ENCODE data around the gene GLIPR1L2. TPM values are rescaled to one million over a fixed set of nuclear protein-coding genes. Genes with fewer than 3 reads are reported as not detected.

The GLIPR1L2 gene
- total and polyA plus RNA-seq, 2 of the 8 experiments (the other 6 are each of a cell fraction or from before 2014, with no cell fraction given), result 0.09 TPM; not detected in 1

DNA sequence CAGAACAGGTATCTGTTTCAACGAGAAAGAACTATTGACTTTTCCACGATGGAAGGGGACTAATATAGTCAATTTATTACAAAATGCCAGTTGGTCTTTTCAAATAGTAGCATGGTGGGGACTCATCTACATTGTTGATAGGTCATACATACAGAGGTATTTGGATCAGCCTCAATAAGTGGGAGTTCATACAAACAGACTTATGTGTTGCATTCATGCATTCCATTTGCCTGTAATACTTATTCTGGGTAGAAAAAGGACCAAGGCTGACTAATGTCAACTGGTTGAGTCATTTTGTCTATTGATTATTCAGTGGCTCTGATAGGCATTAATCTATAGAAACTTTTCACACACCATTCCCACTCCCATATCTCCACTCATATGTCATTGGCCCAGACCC, 48.2 kb downstream of the GLIPR1L2 start:
- Histone ChIP-seq H4K5ac (ENCODE audit: insufficient read length, low read depth, low read length) (no peak overlapping the region), H3K14ac (ENCODE audit: insufficient read length) (no peak overlapping the region)
- CTCF ChIA-PET (ENCODE audit: partially characterized antibody), result interaction anchor here (0.9 kb wide), 1 partner anchor 98 kb away, joined by 4 read pairs; no protein-coding TSS in a partner anchor

More for the DNA sequence above, 48.2 kb downstream of the GLIPR1L2 start:
- H3K79me1 ChIP-seq (ENCODE audit: low read depth, low read length), result no peaks in the 10 kb centered on the region
- H3K23me2 ChIP-seq (ENCODE audit: low read depth, low read length), result no peaks in the 10 kb centered on the region
- H3K36me3 ChIP-seq (ENCODE audit: control insufficient read depth in 2 of 4, insufficient read depth in 4 of 4, low read length in 3 of 4), result no peaks in the 10 kb centered on the region; a peak in 1 of 8 replicates
- H3K4me2 ChIP-seq (ENCODE audit: insufficient read depth in 1 of 2, low read depth in 2 of 2, low read length in 2 of 2), result no peak overlapping the region
- WGBS, 2 experiments (ENCODE audit: extremely low coverage in 1 of 2, insufficient coverage in 1 of 2, insufficient read length in 1 of 2, insufficient replicate concordance in 2 of 2, low coverage in 1 of 2, low lambda C conversion rate in 2 of 2, missing lambda C conversion rate in 1 of 2), result 92% methylated on average over 2 of the region's 2 CpGs; no CpG with 5 or more reads in 1 of the 2 experiments
- no peaks in the 10 kb centered on the region for H3K4me1 ChIP-seq (replicated peaks in 1 of 4; ENCODE audit: control insufficient read depth in 3 of 4, insufficient read depth in 4 of 4, low read length in 3 of 4)
- H2BK120ac ChIP-seq (replicated peaks; ENCODE audit: low read depth, low read length), result no peak overlapping the region
- DNase-seq (ENCODE audit: low read depth in 1 of 2, low spot score in 2 of 2) (no peak), FAIRE-seq (no peak)
- no peak overlapping the region for H3K4me3 ChIP-seq (ENCODE audit: extremely low read depth in 1 of 4, insufficient read depth in 2 of 4, low read depth in 3 of 4, low read length in 4 of 4)
- no peak overlapping the region for H3K56ac ChIP-seq (replicated peaks; ENCODE audit: insufficient read length, low read depth, low read length)
- H3K4ac ChIP-seq (replicated peaks; ENCODE audit: insufficient read length, low read depth, low read length), result no peak overlapping the region
- no peak overlapping the region for H2BK5ac ChIP-seq (ENCODE audit: low read depth, low read length)
- H4K20me1 ChIP-seq (replicated peaks in 1 of 2; ENCODE audit: control insufficient read depth in 1 of 2, insufficient read depth in 2 of 2, low read length in 2 of 2), result no peaks in the 10 kb centered on the region
- no peak overlapping the region for H4K8ac ChIP-seq (ENCODE audit: extremely low read depth, insufficient read depth, low read length)
- H3K9ac ChIP-seq (replicated peaks in 1 of 4; ENCODE audit: extremely low read depth in 1 of 4, low read depth in 3 of 4, low read length in 3 of 4), result no peak overlapping the region
- H3K79me2 ChIP-seq (ENCODE audit: control insufficient read depth in 1 of 2, insufficient read depth in 2 of 2, low read length in 2 of 2), result no peaks in the 10 kb centered on the region
- H2AFZ ChIP-seq (ENCODE audit: low read length), result no peak overlapping the region
- TF ChIP-seq KDM5A (IDR thresholded peaks at IDR 0.05; ENCODE audit: low read length), result no peak
- TF ChIP-seq POLR2A (IDR thresholded peaks at IDR 0.05; ENCODE audit: control extremely low read depth in 1 of 2, low read depth in 2 of 2, low read length in 2 of 2), result no peak
- TF ChIP-seq NRF1 (IDR thresholded peaks at IDR 0.05; ENCODE audit: low read depth, low read length), result no peak
- TF ChIP-seq JUN (IDR thresholded peaks at IDR 0.05; ENCODE audit: low read depth, low read length), result no peak
- no peak for TF ChIP-seq GABPA (IDR thresholded peaks at IDR 0.05; ENCODE audit: borderline replicate concordance, insufficient read depth, low read length)
- TF ChIP-seq, protein P1, sequence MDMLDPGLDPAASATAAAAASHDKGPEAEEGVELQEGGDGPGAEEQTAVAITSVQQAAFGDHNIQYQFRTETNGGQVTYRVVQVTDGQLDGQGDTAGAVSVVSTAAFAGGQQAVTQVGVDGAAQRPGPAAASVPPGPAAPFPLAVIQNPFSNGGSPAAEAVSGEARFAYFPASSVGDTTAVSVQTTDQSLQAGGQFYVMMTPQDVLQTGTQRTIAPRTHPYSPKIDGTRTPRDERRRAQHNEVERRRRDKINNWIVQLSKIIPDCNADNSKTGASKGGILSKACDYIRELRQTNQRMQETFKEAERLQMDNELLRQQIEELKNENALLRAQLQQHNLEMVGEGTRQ (IDR thresholded peaks at IDR 0.05; ENCODE audit: low read length), result no peak
- no peak for TF ChIP-seq HDAC2 (IDR thresholded peaks at IDR 0.05; ENCODE audit: borderline replicate concordance in 1 of 2, low read depth in 2 of 2, low read length in 2 of 2)
- no peak for TF ChIP-seq SUZ12 (IDR thresholded peaks at IDR 0.05; ENCODE audit: low read length)
- TF ChIP-seq SP1 (IDR thresholded peaks at IDR 0.05; ENCODE audit: low read depth, low read length), result no peak
- no peak for TF ChIP-seq KDM1A (IDR thresholded peaks at IDR 0.05; ENCODE audit: borderline replicate concordance, low read length)
- TF ChIP-seq EP300 (IDR thresholded peaks at IDR 0.05; ENCODE audit: borderline replicate concordance in 1 of 2, low read depth in 2 of 2, low read length in 2 of 2), result no peak
- no peak for TF ChIP-seq CBX8 (IDR thresholded peaks at IDR 0.05; ENCODE audit: borderline replicate concordance, low read depth, low read length)
- POLR2A ChIA-PET (ENCODE audit: partially characterized antibody), result no interaction called here
- no peak overlapping the region for H2BK12ac ChIP-seq (ENCODE audit: low read depth, low read length)
- H3K18ac ChIP-seq (ENCODE audit: extremely low read depth, low read length), result no peak overlapping the region
- H3K9me3 ChIP-seq (ENCODE audit: insufficient read depth in 2 of 2, low read depth in 1 of 2, low read length in 1 of 2), result peaks cover 6 to 13% of the 10 kb centered on the region in 2 experiments; a peak in 3 of 4 replicates
- H3K27ac ChIP-seq (ENCODE audit: low read depth, low read length), result no peak overlapping the region
- no peak overlapping the region for H2BK20ac ChIP-seq (ENCODE audit: low read length)
- no peak overlapping the region for H3K23ac ChIP-seq (ENCODE audit: insufficient read length)
- H2BK15ac ChIP-seq (ENCODE audit: low read length), result no peak overlapping the region
- H2AK5ac ChIP-seq (ENCODE audit: low read depth, low read length), result no peak overlapping the region
- H4K91ac ChIP-seq (replicated peaks; ENCODE audit: insufficient read length, low read length), result no peak overlapping the region
- H3K27me3 ChIP-seq (replicated peaks in 1 of 4; ENCODE audit: control insufficient read depth in 3 of 4, extremely low read depth in 1 of 4, insufficient read depth in 3 of 4, low read length in 3 of 4), result no peaks in the 10 kb centered on the region

All from H1 (cell line).